ENCODE results near the gene UNC13D. TPM values are rescaled to one million over a fixed set of nuclear protein-coding genes. Genes with fewer than 3 reads are reported as not detected.

UNC13D gene
- polyA plus RNA-seq, 1 donor from 2014 or later, result 1.2 TPM

DNA sequence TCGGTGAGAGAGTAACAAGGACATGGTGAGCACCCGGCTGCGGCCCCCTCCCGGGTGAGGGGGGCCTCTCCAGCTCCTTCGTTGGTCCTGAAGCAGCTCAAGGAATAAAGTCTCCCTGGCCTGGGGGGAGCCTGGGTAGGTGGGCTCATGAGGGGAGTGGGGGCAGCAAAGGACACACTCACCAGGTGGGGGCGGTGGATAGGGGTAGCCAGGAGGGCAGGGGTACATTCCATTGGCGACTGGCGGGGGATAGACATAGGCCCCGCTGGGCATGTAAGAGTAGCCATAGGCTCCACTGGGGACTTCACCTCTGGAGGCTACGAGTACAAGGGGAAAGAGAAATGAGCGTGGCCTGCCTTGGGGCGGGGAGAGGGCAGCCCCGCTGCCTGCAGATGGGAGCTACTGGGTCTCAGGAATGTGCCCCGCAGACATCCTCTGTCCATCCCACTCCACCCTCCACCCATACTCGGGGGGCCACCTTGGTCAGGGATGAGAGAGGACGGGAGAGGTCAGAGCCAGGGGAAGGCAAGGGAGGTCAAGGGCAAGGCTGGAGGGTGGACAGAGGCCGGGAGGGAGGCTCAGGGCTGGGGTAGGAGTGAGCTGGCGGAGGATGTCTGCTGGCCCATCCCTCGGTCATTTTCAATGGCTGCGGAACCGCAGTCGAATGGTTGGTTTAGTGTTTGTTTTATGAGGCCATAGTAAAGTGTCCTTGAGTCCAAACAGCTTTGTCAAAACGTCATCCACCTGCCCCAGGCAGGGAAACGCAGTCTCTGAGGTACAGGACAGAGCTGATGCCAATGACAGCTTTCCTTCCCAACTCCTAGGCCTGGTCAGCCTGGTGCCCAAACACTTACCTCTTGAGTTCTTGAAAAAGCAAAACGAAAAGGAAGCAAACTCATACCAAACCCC, 3.7 kb upstream of the UNC13D start:
- no peak overlapping the region for H3K4me2 ChIP-seq (ENCODE audit: low read length)
- H3K9ac ChIP-seq (ENCODE audit: low read length), result no peak overlapping the region

DNA sequence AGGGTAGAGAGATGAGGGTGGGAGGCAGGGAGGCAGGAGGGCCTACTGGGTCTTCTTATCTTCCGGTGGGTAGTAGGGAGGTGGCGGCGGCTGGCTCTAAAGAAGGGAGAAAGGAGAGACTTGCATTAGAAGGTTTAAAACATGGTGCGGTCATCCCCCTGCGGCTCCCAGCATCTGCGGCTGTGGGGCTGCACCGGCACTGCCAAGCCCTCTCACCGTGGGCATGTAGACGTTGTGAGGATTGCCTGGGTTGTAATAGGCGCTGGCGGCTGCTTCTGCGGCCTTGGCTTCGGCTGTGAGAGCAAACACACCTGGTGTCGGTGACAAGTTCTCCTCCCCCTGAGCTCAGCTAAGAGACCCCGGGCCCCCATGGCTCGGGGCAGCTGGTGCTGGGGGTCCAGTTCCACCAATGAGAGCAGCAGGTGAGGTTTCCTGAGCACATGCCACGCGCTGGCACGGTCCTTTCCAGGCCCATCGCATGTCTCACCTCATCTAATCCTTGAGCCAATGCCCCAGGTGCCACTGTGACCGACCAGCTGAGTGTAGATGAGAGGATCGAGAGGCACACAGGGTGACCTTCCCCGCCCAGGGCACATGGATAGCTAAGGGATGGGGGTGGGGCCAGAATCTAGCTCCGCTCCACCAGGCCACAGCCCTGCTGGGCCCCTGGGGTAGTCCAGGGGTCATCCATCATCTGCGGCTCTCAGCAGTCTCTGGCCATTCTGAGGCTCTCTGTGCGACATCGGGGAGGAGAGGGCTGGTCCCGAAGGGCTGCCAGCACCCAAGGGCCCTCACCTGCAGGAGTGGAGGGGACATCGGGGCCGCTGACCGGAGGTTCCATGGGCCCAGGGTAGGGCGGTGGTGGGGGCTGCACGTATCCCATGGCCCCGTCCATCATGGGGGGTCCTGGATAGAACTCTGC, 2.7 kb upstream of the UNC13D start:
- H3K4me3 ChIP-seq (ENCODE audit: low read length), result no peak overlapping the region
- no peaks in the 10 kb centered on the region for H3K36me3 ChIP-seq (ENCODE audit: insufficient read depth, low read length)
- no peaks in the 10 kb centered on the region for H3F3A ChIP-seq (ENCODE audit: insufficient read depth, low read length, poor library complexity, severe bottlenecking)
- no peaks in the 10 kb centered on the region for H3K9me2 ChIP-seq (ENCODE audit: insufficient read depth, low read length)
- H4K20me1 ChIP-seq (ENCODE audit: insufficient read depth), result no peaks in the 10 kb centered on the region
- TF ChIP-seq EP300 (conservative IDR thresholded peaks at IDR 0.05; ENCODE audit: poor library complexity, severe bottlenecking) (no peak), RAD21 (conservative IDR thresholded peaks at IDR 0.05) (no peak)
- TF ChIP-seq, protein P1, sequence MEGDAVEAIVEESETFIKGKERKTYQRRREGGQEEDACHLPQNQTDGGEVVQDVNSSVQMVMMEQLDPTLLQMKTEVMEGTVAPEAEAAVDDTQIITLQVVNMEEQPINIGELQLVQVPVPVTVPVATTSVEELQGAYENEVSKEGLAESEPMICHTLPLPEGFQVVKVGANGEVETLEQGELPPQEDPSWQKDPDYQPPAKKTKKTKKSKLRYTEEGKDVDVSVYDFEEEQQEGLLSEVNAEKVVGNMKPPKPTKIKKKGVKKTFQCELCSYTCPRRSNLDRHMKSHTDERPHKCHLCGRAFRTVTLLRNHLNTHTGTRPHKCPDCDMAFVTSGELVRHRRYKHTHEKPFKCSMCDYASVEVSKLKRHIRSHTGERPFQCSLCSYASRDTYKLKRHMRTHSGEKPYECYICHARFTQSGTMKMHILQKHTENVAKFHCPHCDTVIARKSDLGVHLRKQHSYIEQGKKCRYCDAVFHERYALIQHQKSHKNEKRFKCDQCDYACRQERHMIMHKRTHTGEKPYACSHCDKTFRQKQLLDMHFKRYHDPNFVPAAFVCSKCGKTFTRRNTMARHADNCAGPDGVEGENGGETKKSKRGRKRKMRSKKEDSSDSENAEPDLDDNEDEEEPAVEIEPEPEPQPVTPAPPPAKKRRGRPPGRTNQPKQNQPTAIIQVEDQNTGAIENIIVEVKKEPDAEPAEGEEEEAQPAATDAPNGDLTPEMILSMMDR (IDR thresholded peaks at IDR 0.05; ENCODE audit: poor library complexity, severe bottlenecking), result no peak
- H3K4me2 ChIP-seq (ENCODE audit: low read length), result no peak overlapping the region
- no peak overlapping the region for H3K9ac ChIP-seq (ENCODE audit: low read length)
- H3K79me2 ChIP-seq (replicated peaks; ENCODE audit: insufficient read depth, low read length), result no peaks in the 10 kb centered on the region
- H2AFZ ChIP-seq (ENCODE audit: low read depth, low read length), result no peak overlapping the region
- H3K9me3 ChIP-seq (ENCODE audit: low read length), result no peaks in the 10 kb centered on the region
- no peak overlapping the region for H3K27ac ChIP-seq (ENCODE audit: low read length)
- no peaks in the 10 kb centered on the region for H3K27me3 ChIP-seq (ENCODE audit: insufficient read depth, low read depth, low read length)

More for the DNA sequence above, 3.7 kb upstream of the UNC13D start:
- H3K27me3 ChIP-seq (ENCODE audit: insufficient read depth, low read depth, low read length), result no peaks in the 10 kb centered on the region
- H4K20me1 ChIP-seq (ENCODE audit: insufficient read depth), result no peaks in the 10 kb centered on the region
- H3K4me3 ChIP-seq (ENCODE audit: low read length), result no peak overlapping the region
- no peaks in the 10 kb centered on the region for H3K79me2 ChIP-seq (replicated peaks; ENCODE audit: insufficient read depth, low read length)
- no peaks in the 10 kb centered on the region for H3K9me3 ChIP-seq (ENCODE audit: low read length)
- H3K36me3 ChIP-seq (ENCODE audit: insufficient read depth, low read length), result no peaks in the 10 kb centered on the region
- TF ChIP-seq EP300 (conservative IDR thresholded peaks at IDR 0.05; ENCODE audit: poor library complexity, severe bottlenecking), result no peak
- no peak for TF ChIP-seq RAD21 (conservative IDR thresholded peaks at IDR 0.05)
- no peak for TF ChIP-seq MXI1 (conservative IDR thresholded peaks at IDR 0.05; ENCODE audit: poor library complexity, severe bottlenecking)
- no peak for TF ChIP-seq EZH2 (IDR thresholded peaks at IDR 0.05; ENCODE audit: borderline replicate concordance, insufficient read depth, low read length, poor library complexity, severe bottlenecking)
- TF ChIP-seq, protein P2, sequence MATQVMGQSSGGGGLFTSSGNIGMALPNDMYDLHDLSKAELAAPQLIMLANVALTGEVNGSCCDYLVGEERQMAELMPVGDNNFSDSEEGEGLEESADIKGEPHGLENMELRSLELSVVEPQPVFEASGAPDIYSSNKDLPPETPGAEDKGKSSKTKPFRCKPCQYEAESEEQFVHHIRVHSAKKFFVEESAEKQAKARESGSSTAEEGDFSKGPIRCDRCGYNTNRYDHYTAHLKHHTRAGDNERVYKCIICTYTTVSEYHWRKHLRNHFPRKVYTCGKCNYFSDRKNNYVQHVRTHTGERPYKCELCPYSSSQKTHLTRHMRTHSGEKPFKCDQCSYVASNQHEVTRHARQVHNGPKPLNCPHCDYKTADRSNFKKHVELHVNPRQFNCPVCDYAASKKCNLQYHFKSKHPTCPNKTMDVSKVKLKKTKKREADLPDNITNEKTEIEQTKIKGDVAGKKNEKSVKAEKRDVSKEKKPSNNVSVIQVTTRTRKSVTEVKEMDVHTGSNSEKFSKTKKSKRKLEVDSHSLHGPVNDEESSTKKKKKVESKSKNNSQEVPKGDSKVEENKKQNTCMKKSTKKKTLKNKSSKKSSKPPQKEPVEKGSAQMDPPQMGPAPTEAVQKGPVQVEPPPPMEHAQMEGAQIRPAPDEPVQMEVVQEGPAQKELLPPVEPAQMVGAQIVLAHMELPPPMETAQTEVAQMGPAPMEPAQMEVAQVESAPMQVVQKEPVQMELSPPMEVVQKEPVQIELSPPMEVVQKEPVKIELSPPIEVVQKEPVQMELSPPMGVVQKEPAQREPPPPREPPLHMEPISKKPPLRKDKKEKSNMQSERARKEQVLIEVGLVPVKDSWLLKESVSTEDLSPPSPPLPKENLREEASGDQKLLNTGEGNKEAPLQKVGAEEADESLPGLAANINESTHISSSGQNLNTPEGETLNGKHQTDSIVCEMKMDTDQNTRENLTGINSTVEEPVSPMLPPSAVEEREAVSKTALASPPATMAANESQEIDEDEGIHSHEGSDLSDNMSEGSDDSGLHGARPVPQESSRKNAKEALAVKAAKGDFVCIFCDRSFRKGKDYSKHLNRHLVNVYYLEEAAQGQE (IDR thresholded peaks at IDR 0.05; ENCODE audit: borderline replicate concordance), result no peak
- TF ChIP-seq TAF1 (IDR thresholded peaks at IDR 0.05; ENCODE audit: low read depth), result no peak
- TF ChIP-seq, protein P1 (IDR thresholded peaks at IDR 0.05; ENCODE audit: poor library complexity, severe bottlenecking), result no peak
- no peak for TF ChIP-seq POLR2AphosphoS5 (IDR thresholded peaks at IDR 0.05)
- no peak for TF ChIP-seq SMC3 (conservative IDR thresholded peaks at IDR 0.05; ENCODE audit: poor library complexity)
- no peaks in the 10 kb centered on the region for H3F3A ChIP-seq (ENCODE audit: insufficient read depth, low read length, poor library complexity, severe bottlenecking)
- H3K9me2 ChIP-seq (ENCODE audit: insufficient read depth, low read length), result no peaks in the 10 kb centered on the region
- no peak overlapping the region for H2AFZ ChIP-seq (ENCODE audit: low read depth, low read length)
- no peak overlapping the region for H3K27ac ChIP-seq (ENCODE audit: low read length)
